Measurements from ENCODE around the gene C9orf85. TPM values are rescaled to one million over a fixed set of nuclear protein-coding genes. Genes with fewer than 3 reads are reported as not detected.
"Not testable (repeated sequence)": the region's sequence is repeated elsewhere in the genome, so short reads cannot be mapped to it uniquely, and the experiment has no call there.

C9orf85 gene
- total and polyA plus RNA-seq, 2 of the 4 experiments (the other 2 are of a cell fraction), result 4.3 to 8.4 TPM

DNA sequence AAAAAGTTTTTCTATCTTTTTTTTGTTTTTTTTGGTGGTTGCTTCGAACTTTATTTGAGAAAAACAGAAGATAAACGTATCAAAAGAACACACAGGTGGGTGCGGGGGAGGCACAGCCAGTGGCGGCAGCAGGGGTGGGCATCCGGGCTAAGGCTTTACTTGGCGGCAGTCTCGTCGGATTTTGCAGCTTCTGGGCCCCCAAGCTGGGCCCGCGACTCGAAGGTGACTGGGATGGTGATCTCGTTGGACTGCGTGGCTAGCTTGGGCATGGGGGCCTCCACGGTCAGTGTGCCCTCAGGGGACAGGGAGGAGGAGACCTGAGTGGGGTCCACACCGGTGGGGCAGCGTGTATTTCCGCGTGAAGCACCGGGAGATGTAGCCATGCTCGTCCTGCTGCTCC, 96.3 kb downstream of the C9orf85 start:
- H4K5ac ChIP-seq (ENCODE audit: low read depth, low read length); H3K18ac ChIP-seq (ENCODE audit: low read depth, low read length); H3K9me3 ChIP-seq (ENCODE audit: control insufficient read depth, insufficient read depth, low read length); H2BK120ac ChIP-seq (ENCODE audit: low read depth, low read length); H2AK5ac ChIP-seq (ENCODE audit: low read depth, low read length); H4K91ac ChIP-seq (ENCODE audit: insufficient read depth, low read depth, low read length); H3K4me3 ChIP-seq (ENCODE audit: insufficient read depth, low read depth, low read length); H3K9me1 ChIP-seq (ENCODE audit: insufficient read depth, low read length); H4K20me1 ChIP-seq (ENCODE audit: insufficient read depth, low read length); intact Hi-C loops (cut with micrococcal nuclease); H3K27ac ChIP-seq (ENCODE audit: insufficient read depth, low read length); H2BK20ac ChIP-seq (ENCODE audit: low read depth, low read length); dilution Hi-C loops (cut with HindIII; ENCODE audit: low sequenced_read_pairs, unreplicated experiment); ATAC-seq (ENCODE audit: low read depth); H3K4me2 ChIP-seq (ENCODE audit: low read depth, low read length); BruUV-seq (replicated peaks); H4K8ac ChIP-seq (ENCODE audit: low read depth in 2 of 2, low read length in 2 of 2); H3K79me1 ChIP-seq (ENCODE audit: low read depth in 1 of 2, low read length in 2 of 2); in situ Hi-C loops (cut with MboI; ENCODE audit: low sequenced_read_pairs); DNase-seq; H3K23ac ChIP-seq (ENCODE audit: low read depth, low read length); H3K14ac ChIP-seq (replicated peaks; ENCODE audit: low read depth, low read length); H3K56ac ChIP-seq (ENCODE audit: extremely low read depth, insufficient read depth, low read length); H3K27me3 ChIP-seq (ENCODE audit: control insufficient read depth, insufficient read depth, low read length); H2AFZ ChIP-seq (replicated peaks; ENCODE audit: low read length, poor library complexity); H3K9ac ChIP-seq (ENCODE audit: low read depth, low read length); H2BK5ac ChIP-seq (ENCODE audit: low read depth, low read length, poor library complexity, severe bottlenecking); H3K4me1 ChIP-seq (ENCODE audit: control insufficient read depth, insufficient read depth, low read length); H2BK15ac ChIP-seq (ENCODE audit: low read depth, low read length); H2AK9ac ChIP-seq (replicated peaks; ENCODE audit: low read depth, low read length, poor library complexity); H3K36me3 ChIP-seq (ENCODE audit: control insufficient read depth, insufficient read depth, low read length); H3K4ac ChIP-seq (ENCODE audit: low read depth, low read length); POLR2A ChIA-PET (ENCODE audit: unreplicated experiment): not testable (repeated sequence)
- CTCF ChIA-PET, result interaction anchor here (0.9 to 1.6 kb wide), 2 partner anchors 17 to 200 kb away, joined by 3 to 5 read pairs; no protein-coding TSS in a partner anchor
- 100% methylated on average over 3 of the region's 20 CpGs; no CpG with 5 or more reads in 1 of the 2 experiments for WGBS, 2 experiments (ENCODE audit: extremely low coverage in 2 of 2, insufficient read length in 1 of 2)
